HEK293T (cell line): ENCODE data around the gene ZNF205.
"Not testable (repeated sequence)": the region's sequence is repeated elsewhere in the genome, so short reads cannot be mapped to it uniquely, and the experiment has no call there.

ENCODE experiments used
- FOXA1 ChIP-seq: fragments of 450-650 bp; IDR thresholded peaks from 2 replicates; pipeline ENCODE4 v1.6.1; 2016; ENCODE audit warnings: mild to moderate bottlenecking
- PKNOX1 ChIP-seq: fragments of 450-650 bp; IDR thresholded peaks from 2 replicates; pipeline ENCODE4 v1.6.1; 2016
- TARDBP ChIP-seq: fragments of 450-650 bp; IDR thresholded peaks from 2 replicates; pipeline ENCODE4 v1.6.1; 2016
- ZNF384 ChIP-seq: fragments of 450-650 bp; IDR thresholded peaks from 2 replicates; pipeline ENCODE4 v1.6.1; 2016

GRCh38 chr16:3083408-3083807 is 29.0 kb upstream of the ZNF205 start:
- not testable (repeated sequence) for TF ChIP-seq FOXA1, TARDBP, PKNOX1, ZNF384
